ENCODE measurements around the gene DDX21.
"Not testable (repeated sequence)": the region's sequence is repeated elsewhere in the genome, so short reads cannot be mapped to it uniquely, and the experiment has no call there.

Gene DDX21

DNA sequence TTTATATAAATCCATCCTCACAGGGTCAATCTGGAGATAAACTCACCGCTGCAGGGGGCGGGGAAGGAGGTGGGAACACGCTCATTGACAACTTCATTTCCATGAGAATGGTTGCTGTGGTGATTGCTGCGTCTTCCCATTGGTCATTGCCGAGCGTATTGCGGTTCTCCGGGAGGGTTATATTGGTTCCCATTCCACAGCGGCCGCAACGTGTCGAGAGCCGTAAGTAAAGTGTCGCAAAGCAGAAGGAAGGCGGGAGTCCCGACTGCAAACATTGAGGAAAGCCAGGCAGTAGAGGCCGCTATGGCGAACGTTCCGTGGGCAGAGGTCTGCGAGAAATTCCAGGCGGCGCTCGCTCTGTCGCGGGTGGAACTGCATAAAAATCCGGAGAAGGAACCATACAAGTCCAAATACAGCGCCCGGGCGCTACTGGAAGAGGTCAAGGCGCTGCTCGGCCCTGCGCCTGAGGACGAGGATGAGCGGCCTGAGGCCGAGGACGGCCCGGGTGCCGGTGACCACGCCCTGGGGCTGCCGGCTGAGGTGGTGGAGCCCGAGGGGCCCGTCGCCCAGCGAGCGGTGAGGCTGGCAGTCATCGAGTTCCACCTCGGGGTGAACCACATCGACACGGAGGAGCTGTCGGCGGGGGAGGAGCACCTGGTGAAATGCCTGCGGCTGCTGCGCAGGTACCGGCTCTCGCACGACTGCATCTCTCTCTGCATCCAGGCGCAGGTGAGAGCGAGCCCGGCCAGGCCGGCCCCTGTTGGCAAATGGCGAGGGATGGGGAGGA is 32.8 kb downstream of the DDX21 start, which contains the start of gene KIFBP:
TSS of gene KIFBP (plus strand) at position 274 of the 787 bp plus-strand sequence. CDS start at position 304, 30 bp downstream.
- peak; percentile 66 to 90 (median 77) for DNase-seq

DNA sequence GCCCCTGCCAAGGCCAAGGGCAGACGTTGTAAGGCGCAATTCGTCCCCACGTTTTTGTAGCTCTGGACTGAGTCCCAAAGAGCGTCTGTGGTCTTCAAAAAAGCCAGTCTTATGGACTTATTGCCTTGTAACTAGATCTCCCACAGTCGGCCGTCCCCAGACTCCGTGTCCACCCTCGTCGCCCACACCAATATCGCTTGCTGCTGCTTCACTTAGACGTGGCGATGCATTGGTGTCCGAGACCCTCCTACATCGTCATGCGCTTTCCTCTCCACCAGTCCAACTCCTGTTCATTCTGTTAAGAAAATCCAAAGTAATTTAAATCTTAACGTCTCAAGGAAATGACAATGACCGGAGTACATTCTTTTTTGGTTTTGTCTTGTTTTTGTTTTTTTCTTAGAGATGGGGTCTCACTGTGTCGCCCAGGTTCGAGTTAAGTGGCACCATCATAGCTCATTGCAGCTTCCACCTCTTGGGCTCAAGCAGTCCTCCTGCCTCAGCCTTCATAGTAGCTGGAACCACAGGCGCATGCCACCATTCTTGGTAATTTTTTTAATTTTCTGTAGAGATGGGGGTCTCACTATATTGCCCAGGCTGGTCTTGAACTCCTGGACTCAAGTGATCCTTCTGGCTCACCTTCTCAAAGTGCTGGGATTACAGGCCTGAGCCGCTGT is 33.5 kb downstream of the DDX21 start:
- DNase-seq = no peak

DNA sequence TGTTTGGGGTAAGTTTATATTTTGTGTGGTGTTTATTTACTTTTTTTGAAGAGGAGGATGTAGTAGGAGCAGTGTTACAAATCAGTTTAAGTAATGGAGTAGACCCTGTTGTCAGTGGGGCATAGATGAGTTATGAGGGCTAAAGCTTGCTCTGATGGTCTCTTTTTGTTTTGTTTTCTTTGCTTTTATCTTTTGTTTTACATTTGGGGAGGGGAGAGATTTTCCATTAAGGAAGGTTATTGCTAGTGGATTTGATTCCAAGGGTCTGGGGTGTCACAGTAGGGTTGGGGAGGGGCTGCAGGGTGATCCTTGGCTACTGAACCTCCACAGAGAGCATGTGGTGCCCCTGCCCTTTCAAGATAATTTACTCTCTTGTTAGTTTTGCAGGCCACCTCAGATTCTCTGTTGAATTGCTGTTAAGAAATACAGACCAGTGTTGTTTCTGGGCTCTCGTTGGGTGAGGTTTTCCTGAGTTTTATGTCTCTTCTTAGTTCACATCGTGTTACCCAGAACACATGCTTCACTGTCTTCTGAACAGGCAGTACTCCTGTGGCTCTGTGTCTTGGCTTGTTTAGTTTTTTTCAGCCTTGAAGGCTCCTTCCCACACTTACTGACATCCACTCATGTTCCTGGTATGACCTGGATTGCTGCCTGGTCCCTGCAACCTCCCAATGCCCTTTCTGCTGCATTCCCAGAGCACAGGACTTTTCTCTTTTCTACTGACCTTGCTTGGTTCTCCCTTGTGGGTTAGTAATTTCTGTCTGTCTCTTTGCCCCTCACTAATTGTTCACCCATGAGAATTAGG is 36.9 kb downstream of the DDX21 start:
- no peak for DNase-seq

DNA sequence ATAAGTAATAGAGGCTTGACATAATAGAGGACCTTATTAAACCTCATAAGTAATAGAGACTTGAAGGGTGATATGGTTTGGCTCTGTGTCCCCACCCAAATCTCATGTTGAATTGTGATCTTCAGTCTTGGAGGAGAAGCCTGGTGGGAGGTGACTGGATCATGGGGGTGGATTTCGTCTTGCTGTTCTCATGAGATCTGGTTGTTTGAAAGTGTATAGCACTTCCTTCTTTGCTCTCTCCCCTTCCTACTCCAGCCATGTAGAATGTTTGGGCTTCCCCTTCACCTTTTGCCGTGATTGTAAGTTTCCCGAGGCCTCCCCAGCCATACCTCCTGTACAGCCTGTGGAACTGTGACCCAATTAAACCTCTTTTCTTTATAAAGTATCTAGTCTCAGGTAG is 41.2 kb downstream of the DDX21 start:
- DNase-seq = no peak

DNA sequence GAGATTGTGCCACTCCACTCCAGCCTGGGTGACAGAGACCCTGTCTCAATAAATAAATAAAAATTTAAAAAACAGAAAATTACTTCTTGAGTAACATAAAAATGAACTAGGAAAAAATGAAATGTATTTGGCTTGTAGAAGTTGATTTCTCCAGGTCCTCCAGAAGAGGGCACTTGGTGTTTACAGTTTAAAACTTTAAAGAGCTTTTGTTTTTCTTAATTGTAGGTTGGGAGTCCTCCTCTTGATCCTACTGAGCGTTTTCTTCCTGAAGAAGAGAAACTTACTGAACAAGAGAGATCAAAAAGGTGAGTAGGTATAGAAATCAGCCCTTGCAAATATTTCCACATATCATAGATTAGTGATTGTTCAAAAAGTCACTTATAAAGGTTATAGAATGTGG is 48.9 kb downstream of the DDX21 start:
- DNase-seq = peak in 1 of 5 donors; percentile 44

DNA sequence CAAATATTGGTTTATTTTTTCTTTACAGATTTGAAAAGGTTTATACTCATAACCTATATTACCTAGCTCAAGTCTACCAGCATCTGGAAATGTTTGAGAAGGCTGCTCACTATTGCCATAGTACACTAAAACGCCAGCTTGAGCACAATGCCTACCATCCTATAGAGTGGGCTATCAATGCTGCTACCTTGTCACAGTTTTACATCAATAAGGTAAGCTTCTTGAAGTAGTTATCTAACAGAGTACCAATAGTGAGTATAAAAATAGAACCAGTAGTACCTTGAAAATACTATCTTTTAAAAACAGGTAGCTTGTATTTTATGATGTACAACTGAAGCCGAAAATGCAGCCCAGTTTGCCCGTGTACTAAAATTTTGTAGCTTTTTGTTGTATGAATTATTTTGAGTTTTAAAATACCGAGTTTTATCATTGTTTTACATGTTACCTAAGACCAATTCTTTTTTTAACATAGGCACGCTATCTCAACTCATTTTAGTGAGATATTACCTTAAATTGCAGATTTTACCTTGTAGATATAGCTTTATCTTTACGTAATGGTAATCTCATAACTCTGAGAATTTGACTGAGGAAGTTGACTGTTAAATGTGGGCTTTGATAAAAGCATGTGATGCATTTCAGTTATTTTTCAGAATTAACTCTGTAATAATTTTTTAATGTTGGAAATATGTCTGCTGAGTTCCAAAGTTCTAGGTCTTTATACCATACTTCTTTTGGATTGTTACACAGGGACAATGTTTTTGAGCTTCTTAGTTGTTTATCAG is 49.9 kb downstream of the DDX21 start:
- no peak for DNase-seq

DNA sequence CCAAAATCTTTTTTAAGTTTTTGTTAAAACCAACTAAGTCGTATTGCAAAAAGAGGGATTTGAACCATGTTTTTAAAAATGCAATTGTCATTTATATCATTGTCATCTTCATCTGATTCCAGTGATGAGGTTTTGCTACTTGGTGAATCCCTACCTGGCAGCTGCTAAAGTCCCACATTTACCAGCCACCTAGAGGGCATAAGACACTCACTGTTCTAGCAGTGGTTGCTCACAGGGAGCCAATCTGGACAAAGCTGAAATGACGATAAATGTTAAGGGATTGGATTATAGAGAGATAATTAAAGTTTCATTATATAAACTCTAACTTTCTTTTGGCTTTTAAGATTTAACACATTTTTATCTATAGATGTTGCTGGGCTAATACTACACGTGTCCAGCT is 51.3 kb downstream of the DDX21 start:
- no peak for DNase-seq

DNA sequence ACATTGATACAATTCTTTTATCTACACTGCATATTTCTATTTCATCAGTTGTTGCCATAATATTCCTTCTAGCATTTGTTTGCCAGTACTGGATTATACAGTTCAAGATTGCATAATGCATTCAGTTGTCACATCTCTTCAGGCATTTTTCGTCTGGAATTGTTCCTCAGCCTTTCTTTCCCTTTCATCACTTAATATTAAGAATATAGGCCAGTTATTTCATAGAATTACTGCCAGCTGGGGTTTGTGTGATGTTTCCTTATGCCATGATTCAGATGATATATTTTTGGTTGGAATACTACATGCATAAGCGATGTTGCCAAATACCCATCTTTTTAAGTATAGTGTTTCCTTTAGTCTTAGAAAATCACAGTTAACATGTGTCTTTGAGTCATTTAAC is 53.4 kb downstream of the DDX21 start:
- DNase-seq = no peak

DNA sequence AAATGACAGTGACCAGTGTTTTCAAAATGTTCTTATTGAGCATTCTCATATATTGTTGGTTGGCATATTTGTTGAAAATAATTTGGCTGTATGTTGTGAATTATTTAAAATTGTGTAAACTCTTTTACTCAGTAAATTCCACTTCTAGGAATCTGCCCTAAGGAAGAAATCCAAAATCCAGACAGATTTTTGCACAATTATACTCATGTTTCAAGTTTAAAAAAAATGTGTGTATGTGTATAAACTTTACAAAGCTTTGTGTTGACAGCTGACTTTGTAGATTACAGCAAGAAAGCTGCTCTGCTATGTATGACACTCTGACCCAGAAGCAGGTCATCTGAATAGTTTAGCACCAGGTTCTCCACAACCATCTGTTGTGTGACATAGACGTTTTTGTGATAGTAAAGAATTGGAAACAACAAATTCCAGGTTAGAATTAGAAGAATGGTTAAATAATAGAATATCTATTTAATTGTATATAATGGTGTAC is 54.2 kb downstream of the DDX21 start:
- no peak for DNase-seq

DNA sequence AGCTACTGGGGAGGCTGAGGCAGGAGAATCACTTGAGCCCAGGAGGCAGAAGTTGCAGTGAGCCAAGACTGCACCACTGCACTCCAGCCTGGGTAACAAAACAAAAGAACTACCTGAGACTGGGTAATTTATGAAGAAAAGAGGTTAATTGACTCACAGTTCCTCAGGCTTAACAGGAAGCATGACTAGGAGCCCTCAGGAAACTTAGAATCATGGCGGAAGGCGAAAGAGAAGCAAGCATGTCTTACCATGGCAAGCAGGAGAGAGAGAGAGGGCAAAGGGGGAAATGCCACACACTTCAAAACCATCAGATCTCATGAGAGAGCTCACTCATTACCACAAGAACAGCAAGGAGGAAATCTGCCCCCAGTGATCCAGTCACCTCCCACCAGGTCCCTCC is 56.8 kb downstream of the DDX21 start:
- DNase-seq = not testable (repeated sequence)

DNA sequence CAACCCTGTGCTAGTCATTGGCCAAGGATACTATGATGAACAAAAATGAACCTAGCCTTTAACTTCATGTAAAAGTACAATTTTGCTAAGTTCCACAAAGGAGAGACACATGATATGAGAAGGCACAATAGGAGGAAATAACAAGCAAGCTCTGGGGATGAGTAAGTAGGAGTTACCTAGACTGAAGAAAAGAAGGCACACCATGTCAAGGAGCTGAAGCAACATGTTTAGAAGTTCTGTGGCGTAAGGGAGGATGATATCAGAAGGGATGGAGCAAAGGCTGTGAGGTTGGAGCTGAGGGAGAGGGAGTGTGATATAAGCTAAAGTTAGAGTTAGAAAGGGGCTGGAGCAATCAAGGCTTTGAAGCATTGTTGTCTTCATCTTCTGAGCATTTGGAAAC is 58.2 kb downstream of the DDX21 start:
- DNase-seq = no peak

DNA sequence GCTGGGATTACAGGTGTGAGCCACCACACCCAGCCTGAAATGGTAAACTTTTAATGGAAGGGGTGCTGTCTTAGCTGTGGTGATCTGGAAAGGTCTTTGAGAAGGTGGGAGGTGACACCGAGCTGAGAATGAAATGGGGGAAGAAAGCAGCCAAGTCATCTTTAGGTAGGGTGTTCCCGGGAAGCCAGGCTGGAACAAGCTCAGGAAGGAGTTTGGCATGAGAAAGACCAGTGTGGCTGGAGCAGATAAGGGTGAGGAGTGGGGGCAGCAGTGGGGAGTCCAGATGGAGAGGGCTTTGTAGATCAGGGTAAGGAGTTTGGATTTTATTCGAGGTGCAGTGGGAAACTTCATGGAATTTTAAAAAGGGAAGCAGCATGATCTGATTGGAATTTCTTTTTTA is 62.6 kb downstream of the DDX21 start:
- DNase-seq = no peak

DNA sequence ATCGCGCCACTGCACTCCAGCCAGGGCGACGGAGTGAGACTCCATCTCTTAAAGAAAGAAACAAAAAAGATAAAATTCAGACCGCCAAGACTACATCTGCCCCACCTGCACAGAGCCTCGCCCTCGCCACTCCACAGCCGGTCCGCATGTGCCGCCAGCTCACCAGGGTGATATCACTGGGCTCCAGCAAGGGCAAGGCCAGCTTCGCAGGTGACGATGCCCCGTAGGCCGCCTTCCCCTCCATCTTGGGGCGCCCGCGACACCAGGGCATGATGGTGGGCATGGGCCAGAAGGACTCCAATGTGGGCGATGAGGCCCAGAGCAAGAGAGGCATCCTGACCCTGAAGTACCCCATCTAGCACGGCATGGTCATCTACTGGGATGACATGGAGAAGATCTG is 66.6 kb downstream of the DDX21 start:
- no peak for DNase-seq

DNA sequence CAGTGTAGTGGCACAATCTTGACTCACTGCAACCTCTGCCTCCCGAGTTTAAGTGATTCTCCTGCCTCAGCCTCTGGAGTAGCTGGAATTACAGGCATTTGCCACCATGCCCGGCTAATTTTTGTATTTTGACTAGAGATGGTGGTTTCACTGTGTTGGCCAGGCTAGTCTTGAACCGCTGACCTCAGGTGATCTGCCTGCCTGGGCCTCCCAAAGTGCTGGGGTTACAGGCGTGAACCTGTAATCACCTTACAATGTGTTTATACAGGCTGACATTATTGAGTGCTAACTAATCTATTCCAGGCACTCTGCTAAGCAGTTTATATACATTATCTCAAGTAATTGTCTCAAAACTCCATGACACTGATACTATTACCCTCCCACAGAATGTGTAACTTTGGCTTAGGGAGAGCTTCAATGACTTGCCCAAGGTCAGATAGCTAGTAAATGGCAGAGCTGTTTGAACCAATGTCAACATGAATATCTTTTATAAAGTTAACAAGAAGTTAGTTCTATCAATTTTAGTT is 69.5 kb downstream of the DDX21 start:
- DNase-seq = no peak

DNA sequence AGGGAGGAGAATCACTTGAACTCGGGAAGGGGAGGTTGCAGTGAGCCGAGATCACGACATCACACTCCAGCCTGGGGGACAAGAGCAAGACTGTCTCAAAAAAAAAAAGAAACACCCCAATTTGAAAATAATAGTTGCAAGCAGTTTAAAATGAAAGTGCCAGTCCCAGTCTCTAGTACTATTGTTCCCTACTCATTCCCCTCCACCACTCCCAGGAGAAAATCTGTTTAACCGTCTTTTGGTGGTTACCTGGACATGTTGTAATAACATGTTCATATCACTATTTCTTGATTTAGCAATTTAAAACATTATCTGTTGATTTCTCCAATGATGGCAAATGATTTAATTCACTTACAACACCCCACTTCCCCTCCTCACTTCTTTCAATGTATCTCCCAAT is 77.3 kb downstream of the DDX21 start:
- no peak for DNase-seq

Data from T-helper 1 cell (primary cell).